Calu3 (cell line): ENCODE measurements around the gene HIPK4. TPM values are rescaled to one million over a fixed set of nuclear protein-coding genes. Genes with fewer than 3 reads are reported as not detected.

Source experiments
- BruUV-seq: library from RNA; stranded (reverse); fragments of 400-500 nt; replicated peaks from 2 replicates; lab custom pipeline; 2021; lab: Mats Ljungman, UMichigan
- CTCF ChIA-PET: fragments of 300-600 bp; sonication (Branson Sonifier 250); formaldehyde crosslinking; loops from one replicate; lab custom pipeline; 2022; ENCODE audit warnings: antibody characterized with exemption; lab: Charles Lee
- DNase-seq: peaks from one replicate; pipeline ENCODE4 v3.0.0; 2022
- H3K27ac Mint-ChIP-seq: one replicate; pipeline ENCODE4 v1.8.0; 2022; ENCODE audit warnings: mixed read lengths; ENCODE audit not compliant: unreplicated experiment
- H3K27me3 Mint-ChIP-seq: one replicate; pipeline ENCODE4 v1.8.0; 2022; ENCODE audit warnings: mixed read lengths; ENCODE audit not compliant: unreplicated experiment
- H3K36me3 Mint-ChIP-seq: one replicate; pipeline ENCODE4 v1.8.0; 2022; ENCODE audit warnings: mild to moderate bottlenecking, moderate library complexity, mixed read lengths; ENCODE audit not compliant: insufficient read depth, unreplicated experiment
- H3K4me1 Mint-ChIP-seq: one replicate; pipeline ENCODE4 v1.8.0; 2022; ENCODE audit warnings: mild to moderate bottlenecking, low read depth, mixed read lengths; ENCODE audit not compliant: unreplicated experiment
- H3K4me3 Mint-ChIP-seq: one replicate; pipeline ENCODE4 v1.8.0; 2022; ENCODE audit warnings: mild to moderate bottlenecking, low read depth, moderate library complexity, mixed read lengths; ENCODE audit not compliant: unreplicated experiment
- H3K9me3 Mint-ChIP-seq: one replicate; pipeline ENCODE4 v1.8.0; 2022; ENCODE audit warnings: low read depth, mixed read lengths; ENCODE audit not compliant: unreplicated experiment
- CTCF ChIP-seq: fragments of 200-600 bp; IDR thresholded peaks from one replicate; pipeline ENCODE4 v1.8.0; 2022; ENCODE audit warnings: antibody characterized with exemption; ENCODE audit not compliant: unreplicated experiment
- intact Hi-C: fragments of 100-400 bp; cut with micrococcal nuclease; formaldehyde crosslinking; loops from one replicate; pipeline ENCODE4 v1.10.0; 2022; ENCODE audit not compliant: unreplicated experiment
- total RNA-seq: library from RNA; stranded (reverse); gene quantifications from 2 replicates; pipeline ENCODE4 v1.2.3, GENCODE V29; 2022

HIPK4 gene
- total RNA-seq, 1 experiment from 2014 or later = 0.14 TPM

- TF ChIP-seq CTCF = no peak
- no peak for DNase-seq
These were observed 2.8 kb downstream of the HIPK4 start for GRCh38 chr19:40387155-40387554.

GRCh38 chr19:40383668-40384248, 6.2 kb downstream of the HIPK4 start:
- H3K4me3 Mint-ChIP-seq = no peak overlapping the region
- no peaks in the 10 kb centered on the region for H3K4me1 Mint-ChIP-seq
- H3K9me3 Mint-ChIP-seq = no peaks in the 10 kb centered on the region
- peaks cover 30% of the 10 kb centered on the region for H3K27me3 Mint-ChIP-seq
- no TSS peak for BruUV-seq
- H3K27ac Mint-ChIP-seq = no peak overlapping the region
- CTCF ChIA-PET = interaction anchor here (0.6 to 0.7 kb wide), 2 partner anchors 1116 to 1600 kb away, joined by 4 to 5 read pairs; no protein-coding TSS in a partner anchor
- no peak for TF ChIP-seq CTCF
- H3K36me3 Mint-ChIP-seq = no peaks in the 10 kb centered on the region
- no peak for DNase-seq
- intact Hi-C loops = no loop called here

More at GRCh38 chr19:40387155-40387554, 2.8 kb downstream of the HIPK4 start:
- no peak overlapping the region for H3K27ac Mint-ChIP-seq
- BruUV-seq = no TSS peak
- peaks cover 9% of the 10 kb centered on the region for H3K4me1 Mint-ChIP-seq
- H3K9me3 Mint-ChIP-seq = no peaks in the 10 kb centered on the region
- intact Hi-C loops = no loop called here
- peaks cover 30% of the 10 kb centered on the region for H3K27me3 Mint-ChIP-seq
- no peak overlapping the region for H3K4me3 Mint-ChIP-seq
- CTCF ChIA-PET = interaction anchor here (1.3 kb wide), 1 partner anchor 9 kb away, joined by 6 read pairs; no protein-coding TSS in a partner anchor
- H3K36me3 Mint-ChIP-seq = peaks cover 7% of the 10 kb centered on the region

GRCh38 chr19:40381321-40381720, 8.7 kb downstream of the HIPK4 start:
- no peaks in the 10 kb centered on the region for H3K4me1 Mint-ChIP-seq
- no peaks in the 10 kb centered on the region for H3K9me3 Mint-ChIP-seq
- H3K27me3 Mint-ChIP-seq = peaks cover 16% of the 10 kb centered on the region
- DNase-seq = no peak
- intact Hi-C loops = no loop called here
- TF ChIP-seq CTCF = no peak
- BruUV-seq = no TSS peak
- no peak overlapping the region for H3K4me3 Mint-ChIP-seq
- CTCF ChIA-PET = no interaction called here
- H3K36me3 Mint-ChIP-seq = no peaks in the 10 kb centered on the region
- no peak overlapping the region for H3K27ac Mint-ChIP-seq

GRCh38 chr19:40380199-40381037, 9.6 kb downstream of the HIPK4 start:
- DNase-seq = no peak
- intact Hi-C loops = no loop called here
- no peak overlapping the region for H3K4me3 Mint-ChIP-seq
- no peaks in the 10 kb centered on the region for H3K9me3 Mint-ChIP-seq
- no peak for TF ChIP-seq CTCF
- CTCF ChIA-PET = interaction anchor here (0.9 kb wide), 1 partner anchor 16 kb away, joined by 3 read pairs; no protein-coding TSS in a partner anchor
- H3K27me3 Mint-ChIP-seq = peaks cover 11% of the 10 kb centered on the region
- H3K27ac Mint-ChIP-seq = no peak overlapping the region
- H3K4me1 Mint-ChIP-seq = no peaks in the 10 kb centered on the region
- no TSS peak for BruUV-seq
- no peaks in the 10 kb centered on the region for H3K36me3 Mint-ChIP-seq
